ENCODE measurements around the gene CFAP46.

DNA sequence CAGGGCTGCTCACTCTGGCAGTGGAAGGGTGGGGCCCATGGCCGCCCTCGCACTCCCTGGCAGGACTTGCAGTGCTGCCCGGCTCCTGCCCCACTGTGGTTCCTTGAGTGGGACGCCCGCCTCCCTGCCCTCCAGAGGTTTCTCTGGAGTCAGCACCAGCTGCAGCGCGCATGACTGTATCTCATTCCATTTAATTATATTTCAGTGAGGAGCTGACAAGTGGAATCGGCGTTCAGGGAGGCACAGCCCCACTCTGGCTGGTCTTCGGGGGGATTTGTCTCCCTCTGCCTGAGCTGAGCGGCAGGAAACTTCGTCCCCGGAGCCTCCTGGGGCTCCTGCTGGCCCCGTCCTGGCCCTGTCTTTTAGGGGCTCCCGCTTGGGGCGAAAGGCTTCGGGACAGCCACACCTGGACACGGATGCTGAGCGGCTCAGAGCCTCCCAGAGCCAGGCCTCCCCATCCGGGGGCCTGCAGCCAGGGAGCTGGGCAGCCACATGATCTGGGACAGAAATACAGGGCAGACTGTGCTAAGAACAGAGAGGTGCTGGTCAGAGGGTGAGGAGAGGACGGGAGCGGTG, 81.2 kb downstream of the CFAP46 start:
- TF ChIP-seq, protein P1, sequence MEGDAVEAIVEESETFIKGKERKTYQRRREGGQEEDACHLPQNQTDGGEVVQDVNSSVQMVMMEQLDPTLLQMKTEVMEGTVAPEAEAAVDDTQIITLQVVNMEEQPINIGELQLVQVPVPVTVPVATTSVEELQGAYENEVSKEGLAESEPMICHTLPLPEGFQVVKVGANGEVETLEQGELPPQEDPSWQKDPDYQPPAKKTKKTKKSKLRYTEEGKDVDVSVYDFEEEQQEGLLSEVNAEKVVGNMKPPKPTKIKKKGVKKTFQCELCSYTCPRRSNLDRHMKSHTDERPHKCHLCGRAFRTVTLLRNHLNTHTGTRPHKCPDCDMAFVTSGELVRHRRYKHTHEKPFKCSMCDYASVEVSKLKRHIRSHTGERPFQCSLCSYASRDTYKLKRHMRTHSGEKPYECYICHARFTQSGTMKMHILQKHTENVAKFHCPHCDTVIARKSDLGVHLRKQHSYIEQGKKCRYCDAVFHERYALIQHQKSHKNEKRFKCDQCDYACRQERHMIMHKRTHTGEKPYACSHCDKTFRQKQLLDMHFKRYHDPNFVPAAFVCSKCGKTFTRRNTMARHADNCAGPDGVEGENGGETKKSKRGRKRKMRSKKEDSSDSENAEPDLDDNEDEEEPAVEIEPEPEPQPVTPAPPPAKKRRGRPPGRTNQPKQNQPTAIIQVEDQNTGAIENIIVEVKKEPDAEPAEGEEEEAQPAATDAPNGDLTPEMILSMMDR (IDR thresholded peaks at IDR 0.05; ENCODE audit: borderline replicate concordance, extremely low read depth, low read length, poor library complexity, severe bottlenecking): no peak
- TF ChIP-seq EZH2 (IDR thresholded peaks at IDR 0.05; ENCODE audit: borderline replicate concordance, low read depth, low read length, severe bottlenecking): no peak
